Measurements from ENCODE around the gene CRYL1.

The CRYL1 gene

DNA sequence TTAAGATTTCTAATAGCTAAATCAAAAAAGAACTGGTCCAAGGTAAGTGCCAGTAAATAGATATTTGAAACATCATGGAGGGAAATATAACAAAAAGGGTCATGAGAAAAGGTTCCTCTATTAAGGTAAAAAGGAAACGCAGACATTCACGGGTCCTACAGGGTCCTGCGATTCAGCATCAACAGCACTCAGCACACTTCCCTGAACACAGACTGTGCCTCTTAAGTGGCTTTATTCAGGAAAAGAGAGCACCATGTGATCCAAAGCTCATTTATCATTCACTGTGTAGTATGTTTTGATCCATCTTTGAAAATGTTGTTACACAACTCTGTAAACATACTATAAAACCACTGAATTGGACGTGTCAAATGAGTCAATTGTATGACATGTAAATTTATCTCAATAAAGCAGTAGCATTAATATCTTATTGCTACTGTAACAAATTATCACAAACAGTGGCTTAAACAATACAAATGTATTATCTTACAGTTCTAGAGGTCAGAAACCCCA is 33.7 kb downstream of the CRYL1 start:
- DNase-seq = no peak

DNA sequence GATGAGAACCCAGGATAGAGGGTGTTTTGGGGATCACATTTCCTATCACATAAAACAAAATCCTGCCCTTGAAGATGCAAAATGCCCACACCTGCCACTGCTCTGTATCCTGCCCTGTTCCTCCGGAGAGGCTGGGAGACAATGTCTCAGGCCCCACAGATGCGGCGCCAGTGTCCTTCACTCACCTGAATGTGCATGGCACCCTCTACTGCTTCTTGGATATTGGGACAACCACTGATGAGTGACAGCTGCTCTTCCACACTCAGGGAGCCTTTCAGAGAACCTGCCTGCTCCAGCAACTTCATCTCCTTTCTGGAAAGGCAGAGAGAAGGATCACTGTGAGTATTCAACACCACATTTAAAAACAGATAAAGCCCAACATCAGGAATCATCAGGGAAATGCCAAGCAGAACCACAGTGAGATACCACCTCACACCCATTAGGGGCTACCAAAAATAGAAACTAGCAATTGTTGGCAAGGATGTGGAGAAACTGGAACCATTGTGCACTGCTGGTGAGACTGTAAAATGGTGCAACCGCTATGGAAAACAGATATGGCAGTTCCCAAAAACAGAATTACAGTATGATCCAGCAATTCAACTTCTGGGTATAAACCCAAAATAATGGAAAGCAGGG is 36.4 kb downstream of the CRYL1 start:
- DNase-seq = no peak

GRCh38 chr13:20487927-20488326 is 37.7 kb downstream of the CRYL1 start:
- no peak for DNase-seq

GRCh38 chr13:20482787-20483186 is 42.9 kb downstream of the CRYL1 start:
- DNase-seq = no peak

DNA sequence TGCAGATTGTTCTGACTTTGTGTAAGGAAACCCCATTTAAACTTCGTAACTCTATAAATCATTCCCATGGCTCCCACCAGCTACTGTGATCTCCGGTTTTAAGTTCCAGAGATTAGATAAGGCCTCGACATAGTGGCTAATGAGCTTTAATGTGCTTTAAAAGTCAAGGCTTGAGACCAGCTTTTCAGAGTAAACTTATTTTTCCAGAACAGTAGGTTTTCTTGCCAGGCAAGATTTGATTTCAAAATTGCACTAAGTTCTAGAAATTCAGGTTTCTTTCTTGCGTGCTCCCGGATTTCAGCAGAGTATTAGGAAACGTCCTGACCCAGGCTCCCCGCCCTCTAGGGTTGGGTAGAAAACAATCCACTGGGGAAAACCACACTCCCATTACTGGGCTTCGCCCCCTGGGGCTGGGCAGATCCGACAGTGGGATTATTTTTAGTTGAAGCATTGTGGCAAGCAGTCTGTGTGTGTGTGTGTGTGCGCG is 43.3 kb downstream of the CRYL1 start:
- DNase-seq = no peak

- DNase-seq = no peak
Observed at GRCh38 chr13:20477394-20477793, 48.3 kb downstream of the CRYL1 start.

DNA sequence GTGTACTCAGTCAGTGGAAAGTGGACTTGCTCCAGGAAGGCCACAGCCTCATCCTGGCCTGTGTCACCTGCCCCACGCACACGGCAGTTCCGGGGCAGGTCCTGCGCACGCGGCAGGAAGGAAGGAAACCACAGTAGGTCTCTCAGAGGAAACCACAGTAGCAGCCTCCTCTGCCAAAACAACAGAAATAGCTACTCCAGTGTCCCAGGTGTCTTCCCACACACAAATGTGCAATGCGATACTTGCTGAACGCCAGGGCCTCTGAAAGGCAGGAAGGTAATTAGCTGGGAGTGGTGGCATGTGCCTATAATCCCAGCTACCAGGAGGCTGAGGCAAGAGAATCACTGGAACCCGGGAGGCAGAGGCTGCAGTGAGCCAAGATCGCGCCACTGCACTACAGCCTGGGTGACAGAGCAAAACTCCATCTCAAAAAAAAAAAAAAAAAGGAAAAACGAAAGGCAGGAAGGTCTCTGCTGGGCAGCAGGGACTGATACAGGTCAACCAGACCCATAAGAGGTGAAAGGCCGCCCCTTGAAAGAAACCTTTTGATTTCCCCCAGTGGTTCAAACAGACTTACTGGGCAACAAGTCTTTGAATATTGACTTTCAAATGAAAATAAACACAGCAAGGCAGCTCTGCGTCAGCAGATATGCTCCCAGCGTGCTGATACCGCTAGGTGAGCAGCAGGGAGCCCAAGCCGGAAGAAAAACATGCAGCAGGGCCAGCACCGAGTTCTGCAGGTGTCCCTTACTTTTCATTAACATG is 49.5 kb downstream of the CRYL1 start:
- no peak for DNase-seq

DNA sequence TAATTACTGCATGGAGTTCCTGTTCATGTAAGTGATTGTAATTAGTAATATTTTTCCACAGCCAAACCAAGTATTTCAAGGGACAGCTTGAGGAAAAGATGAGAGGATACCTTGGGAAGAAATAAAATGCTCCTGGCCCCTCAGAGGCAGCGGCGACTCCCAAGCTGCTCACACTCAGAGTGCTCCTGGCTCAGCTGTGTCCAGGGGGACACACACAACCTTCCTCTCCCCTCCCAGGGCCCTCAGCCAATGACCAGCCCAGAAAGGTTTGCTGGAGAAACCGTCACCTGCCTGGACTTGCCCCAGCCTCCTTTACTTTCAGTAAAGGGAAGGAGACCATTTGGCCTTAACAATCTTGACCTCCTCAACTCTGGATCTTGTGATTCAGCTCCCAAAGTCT is 51.1 kb downstream of the CRYL1 start:
- DNase-seq = no peak

DNA sequence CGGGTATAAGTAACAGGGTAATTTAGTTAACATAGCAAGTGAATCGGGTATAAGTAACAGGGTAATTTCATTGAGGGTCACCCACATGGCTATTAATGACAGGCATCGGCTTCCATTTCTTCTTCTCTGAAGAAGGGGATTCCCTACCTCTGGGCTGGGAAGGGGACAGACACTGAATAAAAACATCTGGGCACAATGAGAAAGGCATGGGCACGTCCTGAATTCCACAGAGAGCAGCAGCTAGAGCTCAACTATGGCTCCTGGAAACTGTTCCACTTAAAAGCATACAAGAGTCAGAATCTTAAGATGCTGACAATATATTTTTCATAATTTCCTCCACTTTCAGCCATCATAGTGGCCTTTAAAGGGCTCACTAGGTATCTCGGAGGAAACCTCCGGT is 51.8 kb downstream of the CRYL1 start:
- DNase-seq = no peak

GRCh38 chr13:20473139-20473538 is 52.5 kb downstream of the CRYL1 start:
- DNase-seq = no peak

GRCh38 chr13:20472531-20472930 is 53.1 kb downstream of the CRYL1 start:
- no peak for DNase-seq

GRCh38 chr13:20470136-20470535 is 55.5 kb downstream of the CRYL1 start:
- no peak for DNase-seq

DNA sequence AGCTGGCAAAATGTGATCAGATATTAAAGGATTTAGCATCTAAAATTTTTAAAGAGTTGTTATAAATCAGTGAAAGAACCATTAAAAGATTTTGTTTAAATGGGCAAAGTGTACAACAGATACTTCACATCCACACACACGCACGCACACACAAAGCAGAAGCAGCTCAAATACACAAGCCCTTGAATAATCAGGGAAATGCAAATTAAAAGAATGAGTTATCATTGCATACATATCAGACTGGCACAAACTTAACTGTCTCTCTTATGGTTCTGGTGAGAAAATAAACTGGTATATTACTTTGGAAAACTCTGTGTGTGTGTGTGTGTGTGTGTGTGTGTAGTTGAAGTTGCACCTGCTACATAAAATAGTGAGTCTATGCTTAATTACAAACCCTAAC is 59.3 kb downstream of the CRYL1 start:
- DNase-seq = no peak

DNA sequence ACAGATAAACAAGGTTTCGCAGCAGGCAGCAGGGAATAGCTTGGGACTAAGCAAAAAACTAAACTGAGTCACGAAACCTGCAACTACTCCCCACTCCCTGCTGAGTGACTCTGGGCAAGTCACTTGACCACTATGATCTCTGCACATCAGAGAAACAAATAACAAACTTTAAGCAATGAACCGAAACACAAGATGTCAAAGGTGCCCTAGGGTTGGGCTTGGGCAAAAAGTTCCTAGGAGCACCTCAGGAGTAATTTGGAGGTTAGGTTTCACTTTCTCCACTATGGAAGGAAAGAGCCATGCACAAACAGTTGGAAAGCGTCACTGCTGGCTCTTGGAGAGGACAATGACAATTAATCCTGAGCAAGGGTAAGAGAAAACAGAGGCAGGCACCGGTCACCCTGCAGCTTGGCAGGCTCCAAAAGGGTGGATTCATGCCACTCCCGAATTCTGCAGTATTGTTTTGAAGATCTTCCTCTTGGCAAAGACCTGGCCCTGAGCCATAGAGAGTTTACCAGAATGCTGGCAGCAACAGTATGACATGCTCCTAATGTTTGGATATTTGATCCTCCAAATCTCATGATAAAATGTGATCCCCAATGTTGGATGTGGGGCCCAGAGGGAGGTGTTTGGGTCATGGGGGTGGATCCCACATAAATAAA is 60.3 kb downstream of the CRYL1 start:
- DNase-seq = no peak

DNA sequence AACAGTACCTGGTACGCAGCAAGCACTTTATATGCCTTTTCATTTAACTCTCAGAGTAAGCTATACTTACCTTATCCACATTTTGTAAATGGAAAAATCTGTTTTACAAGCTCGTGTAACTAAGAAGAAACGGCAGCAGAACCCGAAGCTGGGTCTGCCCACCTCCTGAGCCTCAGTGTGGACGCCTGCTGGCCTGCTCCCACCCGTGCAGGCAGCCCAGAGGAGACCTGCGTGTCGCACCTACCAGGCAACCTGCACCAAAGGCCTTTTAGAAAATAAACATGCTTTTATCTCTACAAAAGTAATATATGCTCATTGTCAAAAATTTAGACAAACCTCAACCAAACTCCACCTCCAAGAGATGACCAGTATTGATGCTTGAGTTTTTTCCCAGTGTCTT is 62.7 kb downstream of the CRYL1 start:
- DNase-seq = no peak

DNA sequence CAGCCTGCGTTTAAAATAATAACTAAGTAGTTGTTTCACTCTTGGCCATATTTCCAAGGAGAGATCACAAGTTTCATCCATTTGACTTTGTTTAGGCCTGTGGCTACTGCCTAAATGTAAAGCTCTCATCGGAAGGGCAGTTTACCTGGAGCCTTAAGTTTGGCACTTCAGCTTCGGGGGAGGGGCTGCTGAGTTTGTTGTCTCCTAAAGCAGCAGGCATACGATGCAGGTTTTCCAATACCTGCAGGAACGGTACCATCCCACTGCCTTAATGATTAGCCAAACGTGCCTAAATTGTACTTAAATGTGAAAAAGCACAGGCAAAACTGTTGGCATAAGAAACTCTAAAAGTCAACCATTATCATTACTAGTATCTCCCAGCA is 63.1 kb downstream of the CRYL1 start:
- DNase-seq = no peak

DNA sequence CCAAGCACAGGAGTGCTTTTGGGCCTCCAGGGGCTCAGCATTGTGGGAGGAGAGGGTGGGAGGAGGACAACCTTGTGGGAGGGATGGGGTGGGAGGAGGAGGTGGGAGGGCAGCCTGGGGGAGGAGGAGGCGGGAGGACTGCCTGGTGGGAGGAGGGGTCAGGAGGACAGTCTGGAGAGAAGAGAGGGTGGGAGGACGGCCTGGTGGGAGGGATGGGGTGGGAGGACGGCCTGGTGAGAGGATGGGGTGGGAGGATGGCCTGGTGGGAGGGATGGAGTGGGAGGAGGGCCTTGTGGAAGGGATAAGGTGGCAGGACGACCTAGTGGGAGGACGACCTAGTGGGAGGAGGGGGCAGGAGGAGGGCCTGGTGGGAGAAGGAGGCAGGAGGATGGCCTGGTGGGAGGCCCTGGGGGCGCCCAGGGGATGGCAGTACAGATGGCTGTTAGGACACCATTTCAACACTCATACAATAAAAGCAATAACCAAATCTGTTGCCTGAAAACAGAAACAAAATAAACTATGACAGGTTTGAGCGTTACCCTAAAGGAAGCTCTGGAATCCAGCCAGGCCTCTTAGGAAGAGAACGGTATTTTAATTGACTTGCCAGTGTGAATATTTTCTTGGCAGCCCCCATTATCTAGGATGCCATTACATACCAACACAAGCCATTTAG is 63.7 kb downstream of the CRYL1 start:
- DNase-seq = no peak

- no peak for DNase-seq
Observed at GRCh38 chr13:20461481-20461859, 64.2 kb downstream of the CRYL1 start.

DNA sequence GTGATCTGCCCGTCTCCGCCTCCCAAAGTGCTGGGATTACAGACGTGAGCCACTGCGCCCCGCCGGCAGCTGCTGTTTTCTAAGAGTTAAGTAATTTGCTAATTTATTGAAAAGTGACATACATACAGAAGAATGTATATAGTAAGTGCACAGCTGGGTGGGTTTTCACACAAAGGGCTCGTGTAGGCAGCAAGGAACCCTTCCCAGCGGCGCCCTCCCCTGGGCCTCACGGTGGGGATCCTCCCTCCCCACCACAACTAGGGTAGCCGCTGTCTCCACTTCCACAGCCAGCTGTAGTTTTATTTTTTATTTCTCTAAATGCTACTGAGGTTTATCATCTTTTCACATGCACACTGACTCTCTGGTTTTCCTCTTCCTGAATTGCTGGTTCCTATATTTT is 64.9 kb downstream of the CRYL1 start:
- DNase-seq = no peak

- DNase-seq = no peak
Observed at GRCh38 chr13:20457670-20458069, 68.0 kb downstream of the CRYL1 start.

- DNase-seq = no peak
Observed at GRCh38 chr13:20456737-20457136, 68.9 kb downstream of the CRYL1 start.

GRCh38 chr13:20451397-20451796 is 74.3 kb downstream of the CRYL1 start:
- DNase-seq = no peak

DNA sequence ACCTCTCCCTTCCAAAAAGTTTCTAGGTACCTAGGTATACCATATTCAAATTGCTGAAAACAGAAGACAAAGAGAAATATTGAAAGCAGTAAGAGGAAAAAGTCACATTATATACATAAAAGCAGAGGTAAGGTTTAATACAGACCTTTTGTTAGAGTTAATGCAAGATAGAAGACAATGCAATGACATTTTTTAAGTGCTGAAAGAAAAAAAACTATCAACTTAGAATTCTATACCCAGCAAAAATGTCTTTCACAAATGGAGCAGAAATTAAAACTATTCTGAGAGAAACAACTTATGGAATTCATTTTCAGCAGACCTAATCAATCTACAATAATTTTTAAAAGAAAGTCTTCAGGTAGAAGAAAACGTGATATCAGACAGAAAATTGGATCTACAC is 77.2 kb downstream of the CRYL1 start:
- DNase-seq = no peak
